ENCODE results near the gene LRRC46.

Gene LRRC46

GRCh38 chr17:47830396-47831002 is 971 bp upstream of the LRRC46 start:
- DNase-seq (ENCODE audit: low read depth): no peak

- DNase-seq (ENCODE audit: low read depth): peak; percentile 25
Observed at GRCh38 chr17:47831934-47832327, 461 bp downstream of the LRRC46 start.

GRCh38 chr17:47834756-47835155 is 3.3 kb downstream of the LRRC46 start:
- no peak for DNase-seq (ENCODE audit: low read depth)

- DNase-seq (ENCODE audit: low read depth): no peak
Observed at GRCh38 chr17:47836601-47837000, 5.1 kb downstream of the LRRC46 start.

- DNase-seq (ENCODE audit: low read depth): peak; percentile 60
Observed at GRCh38 chr17:47837401-47838039, 6.0 kb downstream of the LRRC46 start.

GRCh38 chr17:47838636-47839035 is 7.2 kb downstream of the LRRC46 start:
- DNase-seq (ENCODE audit: low read depth): no peak

GRCh38 chr17:47839071-47839470 is 7.6 kb downstream of the LRRC46 start:
- DNase-seq (ENCODE audit: low read depth): no peak

GRCh38 chr17:47840001-47840741 is 8.7 kb downstream of the LRRC46 start:
- no peak for DNase-seq (ENCODE audit: low read depth)

- DNase-seq (ENCODE audit: low read depth): peak; percentile 89
Observed at GRCh38 chr17:47840742-47841487, 9.4 kb downstream of the LRRC46 start, which contains the start of gene SCRN2. Gene SCRN2, minus strand, starts transcription at chr17:47841273. Its CDS starts 430 bp downstream, at chr17:47840843.

- no peak for DNase-seq (ENCODE audit: low read depth)
Observed at GRCh38 chr17:47841488-47842291, 10.2 kb downstream of the LRRC46 start.

- DNase-seq (ENCODE audit: low read depth): no peak
Observed at GRCh38 chr17:47843391-47843730, 11.9 kb downstream of the LRRC46 start.

GRCh38 chr17:47844227-47844626 is 12.8 kb downstream of the LRRC46 start:
- DNase-seq (ENCODE audit: low read depth): no peak

- peak; percentile 64 for DNase-seq (ENCODE audit: low read depth)
Observed at GRCh38 chr17:47844814-47845715, 13.6 kb downstream of the LRRC46 start.

- no peak for DNase-seq (ENCODE audit: low read depth)
Observed at GRCh38 chr17:47845716-47846075, 14.2 kb downstream of the LRRC46 start.

GRCh38 chr17:47846716-47847340 is 15.4 kb downstream of the LRRC46 start:
- no peak for DNase-seq (ENCODE audit: low read depth)

GRCh38 chr17:47847341-47848197 is 16.1 kb downstream of the LRRC46 start:
- peak; percentile 28 for DNase-seq (ENCODE audit: low read depth)

- no peak for DNase-seq (ENCODE audit: low read depth)
Observed at GRCh38 chr17:47848198-47848513, 16.7 kb downstream of the LRRC46 start.

GRCh38 chr17:47850373-47850691 is 18.9 kb downstream of the LRRC46 start:
- DNase-seq (ENCODE audit: low read depth): no peak

- peak; percentile 90 for DNase-seq (ENCODE audit: low read depth)
Observed at GRCh38 chr17:47850692-47851573, 19.5 kb downstream of the LRRC46 start, which contains the start of gene SP6. Gene SP6, minus strand, starts transcription at chr17:47851163. Its CDS starts 2,734 bp downstream, at chr17:47848429.

Data from ELR (cell line).